SK-N-SH (cell line): ENCODE measurements around the gene FOXF1. TPM values are rescaled to one million over a fixed set of nuclear protein-coding genes. Genes with fewer than 3 reads are reported as not detected.

Source experiments
- CTCF ChIA-PET: fragments of 300-600, 350-600 bp; formaldehyde crosslinking; extraction: SDS; loops from one replicate; lab custom pipeline; 2021; lab: Yijun Ruan, JAX
- POLR2A ChIA-PET: fragments of 350-600 bp; sonication (Branson Sonifier 250); formaldehyde crosslinking; extraction: SDS; loops from one replicate; lab custom pipeline; 2020; ENCODE audit warnings: antibody characterized with exemption, inconsistent platforms; lab: Yijun Ruan, JAX
- DNase-seq: peaks from one replicate; pipeline ENCODE4 v3.0.0; 2012
- H2AFZ ChIP-seq: fragments of 200-600 bp; sonication (generic); 2 replicates; pipeline ENCODE4 v1.8.1; 2016; ENCODE audit warnings: antibody characterized with exemption, mild to moderate bottlenecking, low read depth
- H3F3A ChIP-seq: fragments of 200-600 bp; sonication (generic); replicated peaks from 2 replicates; pipeline ENCODE3; 2016; ENCODE audit warnings: antibody characterized with exemption, mild to moderate bottlenecking; ENCODE audit not compliant: insufficient read depth
- H3K27ac ChIP-seq, 2 experiments: fragments of 200-500 bp in 1 of 2; fragments of 200-600 bp in 1 of 2; sonication (Bioruptor generic) in 1 of 2; sonication (generic), shearing (Covaris generic) in 1 of 2; 2 replicates each; pipeline versions ENCODE4 v1.5.1 to v1.6.1; 2014 to 2016; ENCODE audit warnings: low read depth in 2 of 2, inconsistent platforms in 1 of 2, low read length in 1 of 2, mild to moderate bottlenecking in 1 of 2, mixed read lengths in 1 of 2
- H3K27me3 ChIP-seq: fragments of 200-600 bp; sonication (generic), shearing (Covaris generic); 2 replicates; pipeline ENCODE4 v1.6.1; 2016; ENCODE audit warnings: mixed run types; ENCODE audit not compliant: insufficient read depth
- H3K36me3 ChIP-seq, 2 experiments: fragments of 200-500 bp in 1 of 2; fragments of 200-600 bp in 1 of 2; sonication (Bioruptor generic) in 1 of 2; sonication (generic) in 1 of 2; replicated peaks in 1 of 2; 2 replicates each; pipeline versions ENCODE3 to v1.5.1; 2014 to 2016; ENCODE audit warnings: low read length in 1 of 2, mild to moderate bottlenecking in 1 of 2; ENCODE audit not compliant: insufficient read depth in 2 of 2, control insufficient read depth in 1 of 2
- H3K4me1 ChIP-seq, 2 experiments: fragments of 200-500 bp in 1 of 2; fragments of 200-600 bp in 1 of 2; sonication (Bioruptor generic) in 1 of 2; sonication (generic), shearing (Covaris generic) in 1 of 2; 2 replicates each; pipeline versions ENCODE4 v1.5.1 to v1.6.1; 2014 to 2016; ENCODE audit warnings: low read depth in 1 of 2, low read length in 1 of 2, mixed run types in 1 of 2; ENCODE audit not compliant: insufficient read depth in 2 of 2, control insufficient read depth in 1 of 2
- H3K4me2 ChIP-seq: fragments of 200-600 bp; sonication (generic), shearing (Covaris generic); 2 replicates; pipeline ENCODE4 v1.6.1; 2017; ENCODE audit warnings: mixed run types
- H3K4me3 ChIP-seq, 2 experiments: fragments of 200-500 bp in 1 of 2; fragments of 200-600 bp in 1 of 2; sonication (Bioruptor generic) in 1 of 2; sonication (generic), shearing (Covaris generic) in 1 of 2; 2 replicates each; pipeline versions ENCODE4 v1.5.1 to v1.8.1; 2014 to 2016; ENCODE audit warnings: low read depth in 2 of 2, inconsistent platforms in 1 of 2, low read length in 1 of 2, mild to moderate bottlenecking in 1 of 2, mixed read lengths in 1 of 2, moderate library complexity in 1 of 2
- H3K79me2 ChIP-seq: fragments of 200-600 bp; sonication (generic); 2 replicates; pipeline ENCODE4 v1.8.1; 2017; ENCODE audit warnings: mild to moderate bottlenecking; ENCODE audit not compliant: insufficient read depth
- H3K9ac ChIP-seq: fragments of 200-600 bp; sonication (generic); 2 replicates; pipeline ENCODE4 v1.6.1; 2017; ENCODE audit warnings: mixed run types
- H3K9me2 ChIP-seq: fragments of 200-600 bp; sonication (generic); 2 replicates; pipeline ENCODE4 v1.6.1; 2017; ENCODE audit warnings: mixed run types
- H3K9me3 ChIP-seq: fragments of 200-600 bp; sonication (generic); 2 replicates; pipeline ENCODE4 v1.6.1; 2017; ENCODE audit warnings: mixed run types, mild to moderate bottlenecking, moderate library complexity
- H4K20me1 ChIP-seq: fragments of 200-600 bp; sonication (generic); 2 replicates; pipeline ENCODE4 v1.6.1; 2017; ENCODE audit warnings: mild to moderate bottlenecking, mixed run types; ENCODE audit not compliant: insufficient read depth
- FOSL2 ChIP-seq: IDR thresholded peaks from 2 replicates; pipeline ENCODE4 v1.4.0; 2012; ENCODE audit warnings: low read depth, mild to moderate bottlenecking, moderate library complexity, borderline replicate concordance
- FOXJ3 ChIP-seq: sonication (generic); formaldehyde crosslinking; IDR thresholded peaks from 2 replicates; pipeline ENCODE4 v1.5.1; 2020; ENCODE audit warnings: mild to moderate bottlenecking, missing genetic modification reagents
- IRF3 ChIP-seq: fragments of 150-350 bp; IDR thresholded peaks from 2 replicates; pipeline ENCODE4 v1.6.1; 2016; ENCODE audit warnings: mild to moderate bottlenecking, low read depth, low read length
- MEF2A ChIP-seq: IDR thresholded peaks from 2 replicates; pipeline ENCODE4 v1.4.0; 2012; ENCODE audit warnings: low read depth, borderline replicate concordance
- REST ChIP-seq: IDR thresholded peaks from 2 replicates; pipeline ENCODE4 v1.6.1; 2012; ENCODE audit warnings: mild to moderate bottlenecking, low read depth, low read length, moderate library complexity
- RXRA ChIP-seq: IDR thresholded peaks from 2 replicates; pipeline ENCODE4 v1.4.0; 2012; ENCODE audit warnings: low read depth, mild to moderate bottlenecking, borderline replicate concordance
- SIN3A ChIP-seq: IDR thresholded peaks from 2 replicates; pipeline ENCODE4 v1.6.1; 2012; ENCODE audit warnings: low read depth, mild to moderate bottlenecking, low read length, moderate library complexity, borderline replicate concordance
- TAF1 ChIP-seq: IDR thresholded peaks from 2 replicates; pipeline ENCODE4 v1.6.1; 2012; ENCODE audit warnings: low read depth, mild to moderate bottlenecking, low read length, moderate library complexity, borderline replicate concordance
- TEAD4 ChIP-seq: IDR thresholded peaks from 2 replicates; pipeline ENCODE4 v1.4.0; 2012; ENCODE audit warnings: mild to moderate bottlenecking, borderline replicate concordance; ENCODE audit not compliant: insufficient read depth
- ZBTB33 ChIP-seq: IDR thresholded peaks from 2 replicates; pipeline ENCODE4 v1.4.0; 2012; ENCODE audit warnings: low read depth, borderline replicate concordance
- WGBS: methylation state at CpG from one replicate; pipeline ENCODE4 v1.1.6; 2017; ENCODE audit warnings: low lambda C conversion rate; 5-methylcytosine and 5-hydroxymethylcytosine counted together
- polyA plus RNA-seq, 3 experiments: library from polyadenylated mRNA; depleted of rRNA; stranded (reverse); fragments of >200 nt; gene quantifications; 2 replicates each; pipeline ENCODE4 v1.2.3, GENCODE V29; 2012
- TF ChIP-seq, protein P1 (sequence below): IDR thresholded peaks from 2 replicates; pipeline ENCODE4 v1.4.0; 2012; ENCODE audit warnings: low read depth
- TF ChIP-seq, protein P2 (sequence below): fragments of 150-350 bp; IDR thresholded peaks from 2 replicates; pipeline ENCODE4 v1.6.1; 2017; ENCODE audit warnings: antibody characterized with exemption, low read length, low read depth, borderline replicate concordance
- TF ChIP-seq, protein P3 (sequence below): IDR thresholded peaks from 2 replicates; pipeline ENCODE4; 2012
- TF ChIP-seq, protein P4 (sequence below): IDR thresholded peaks from 2 replicates; pipeline ENCODE4 v1.4.0; 2012; ENCODE audit warnings: low read depth, borderline replicate concordance
- TF ChIP-seq, protein P5 (sequence below): fragments of 200-600 bp; sonication (generic); IDR thresholded peaks from 2 replicates; pipeline ENCODE4 v1.6.1; 2017; ENCODE audit warnings: antibody characterized with exemption, mild to moderate bottlenecking, moderate library complexity

Gene FOXF1
- polyA plus RNA-seq, 1 of the 3 experiments (the other 2 are of a cell fraction): 0.02 TPM

- no peak for TF ChIP-seq ZBTB33
These were observed 31.5 kb upstream of the FOXF1 start (continued) for GRCh38 chr16:86478779-86479178.

- Histone ChIP-seq H2AFZ (no peak overlapping the region), H3K79me2 (no peaks in the 10 kb centered on the region), H3K9ac (no peak overlapping the region), H3F3A (no peaks in the 10 kb centered on the region), H3K36me3 (no peaks in the 10 kb centered on the region), H3K4me2 (no peak overlapping the region), H3K27me3 (peaks cover 62% of the 10 kb centered on the region), H3K9me3 (no peaks in the 10 kb centered on the region), H3K27ac (no peak overlapping the region), H3K4me3 (no peak overlapping the region), H4K20me1 (no peaks in the 10 kb centered on the region), H3K9me2 (no peaks in the 10 kb centered on the region), H3K4me1 (no peaks in the 10 kb centered on the region; a peak in 1 of 4 replicates)
- ChIA-PET CTCF (interaction anchor here (1.1 to 2.4 kb wide), 2 partner anchors 38 to 41 kb away, joined by 3 to 11 read pairs; no protein-coding TSS in a partner anchor), POLR2A (no interaction called here)
- TF ChIP-seq, protein P1, sequence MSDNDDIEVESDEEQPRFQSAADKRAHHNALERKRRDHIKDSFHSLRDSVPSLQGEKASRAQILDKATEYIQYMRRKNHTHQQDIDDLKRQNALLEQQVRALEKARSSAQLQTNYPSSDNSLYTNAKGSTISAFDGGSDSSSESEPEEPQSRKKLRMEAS: no peak
- TF ChIP-seq, protein P2, sequence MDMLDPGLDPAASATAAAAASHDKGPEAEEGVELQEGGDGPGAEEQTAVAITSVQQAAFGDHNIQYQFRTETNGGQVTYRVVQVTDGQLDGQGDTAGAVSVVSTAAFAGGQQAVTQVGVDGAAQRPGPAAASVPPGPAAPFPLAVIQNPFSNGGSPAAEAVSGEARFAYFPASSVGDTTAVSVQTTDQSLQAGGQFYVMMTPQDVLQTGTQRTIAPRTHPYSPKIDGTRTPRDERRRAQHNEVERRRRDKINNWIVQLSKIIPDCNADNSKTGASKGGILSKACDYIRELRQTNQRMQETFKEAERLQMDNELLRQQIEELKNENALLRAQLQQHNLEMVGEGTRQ: no peak
- TF ChIP-seq, protein P3, sequence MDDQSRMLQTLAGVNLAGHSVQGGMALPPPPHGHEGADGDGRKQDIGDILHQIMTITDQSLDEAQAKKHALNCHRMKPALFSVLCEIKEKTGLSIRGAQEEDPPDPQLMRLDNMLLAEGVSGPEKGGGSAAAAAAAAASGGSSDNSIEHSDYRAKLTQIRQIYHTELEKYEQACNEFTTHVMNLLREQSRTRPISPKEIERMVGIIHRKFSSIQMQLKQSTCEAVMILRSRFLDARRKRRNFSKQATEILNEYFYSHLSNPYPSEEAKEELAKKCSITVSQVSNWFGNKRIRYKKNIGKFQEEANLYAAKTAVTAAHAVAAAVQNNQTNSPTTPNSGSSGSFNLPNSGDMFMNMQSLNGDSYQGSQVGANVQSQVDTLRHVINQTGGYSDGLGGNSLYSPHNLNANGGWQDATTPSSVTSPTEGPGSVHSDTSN: no peak
- TF ChIP-seq IRF3 (no peak), TAF1 (no peak), REST (no peak), SIN3A (no peak), RXRA (no peak), FOSL2 (no peak), TEAD4 (no peak), MEF2A (no peak), FOXJ3 (CRISPR knock-in tag) (no peak)
- TF ChIP-seq, protein P4, sequence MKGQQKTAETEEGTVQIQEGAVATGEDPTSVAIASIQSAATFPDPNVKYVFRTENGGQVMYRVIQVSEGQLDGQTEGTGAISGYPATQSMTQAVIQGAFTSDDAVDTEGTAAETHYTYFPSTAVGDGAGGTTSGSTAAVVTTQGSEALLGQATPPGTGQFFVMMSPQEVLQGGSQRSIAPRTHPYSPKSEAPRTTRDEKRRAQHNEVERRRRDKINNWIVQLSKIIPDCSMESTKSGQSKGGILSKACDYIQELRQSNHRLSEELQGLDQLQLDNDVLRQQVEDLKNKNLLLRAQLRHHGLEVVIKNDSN: no peak
- TF ChIP-seq, protein P5, sequence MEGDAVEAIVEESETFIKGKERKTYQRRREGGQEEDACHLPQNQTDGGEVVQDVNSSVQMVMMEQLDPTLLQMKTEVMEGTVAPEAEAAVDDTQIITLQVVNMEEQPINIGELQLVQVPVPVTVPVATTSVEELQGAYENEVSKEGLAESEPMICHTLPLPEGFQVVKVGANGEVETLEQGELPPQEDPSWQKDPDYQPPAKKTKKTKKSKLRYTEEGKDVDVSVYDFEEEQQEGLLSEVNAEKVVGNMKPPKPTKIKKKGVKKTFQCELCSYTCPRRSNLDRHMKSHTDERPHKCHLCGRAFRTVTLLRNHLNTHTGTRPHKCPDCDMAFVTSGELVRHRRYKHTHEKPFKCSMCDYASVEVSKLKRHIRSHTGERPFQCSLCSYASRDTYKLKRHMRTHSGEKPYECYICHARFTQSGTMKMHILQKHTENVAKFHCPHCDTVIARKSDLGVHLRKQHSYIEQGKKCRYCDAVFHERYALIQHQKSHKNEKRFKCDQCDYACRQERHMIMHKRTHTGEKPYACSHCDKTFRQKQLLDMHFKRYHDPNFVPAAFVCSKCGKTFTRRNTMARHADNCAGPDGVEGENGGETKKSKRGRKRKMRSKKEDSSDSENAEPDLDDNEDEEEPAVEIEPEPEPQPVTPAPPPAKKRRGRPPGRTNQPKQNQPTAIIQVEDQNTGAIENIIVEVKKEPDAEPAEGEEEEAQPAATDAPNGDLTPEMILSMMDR: no peak
- WGBS: 13% methylated on average over 6 of the region's 9 CpGs
- no peak for DNase-seq
These were observed 30.9 kb upstream of the FOXF1 start for GRCh38 chr16:86479419-86479818.
